LHCN-M2 (cell line): ENCODE data around the gene OR52A5. TPM values are rescaled to one million over a fixed set of nuclear protein-coding genes. Genes with fewer than 3 reads are reported as not detected.

Source experiments
- DNase-seq: peaks from one replicate; pipeline ENCODE4 v3.0.0-alpha.2; 2012; ENCODE audit warnings: low read depth
- total RNA-seq: library from RNA; depleted of rRNA; stranded (reverse); fragments of >200 nt; gene quantifications from 2 replicates; pipeline ENCODE4 v1.2.3, GENCODE V29; 2014; rRNA removed

Gene OR52A5
- total RNA-seq, 1 experiment from 2014 or later = not detected

GRCh38 chr11:5117588-5117987 lies 20.6 kb downstream of the OR52A5 start:
- no peak for DNase-seq

- no peak for DNase-seq
Observed at GRCh38 chr11:5115339-5115738, 22.8 kb downstream of the OR52A5 start.

GRCh38 chr11:5107285-5107684 lies 30.9 kb downstream of the OR52A5 start:
- no peak for DNase-seq

- no peak for DNase-seq
Observed at GRCh38 chr11:5103066-5103465, 35.1 kb downstream of the OR52A5 start.

GRCh38 chr11:5102246-5102645 lies 35.9 kb downstream of the OR52A5 start:
- no peak for DNase-seq

GRCh38 chr11:5096011-5096410 lies 42.1 kb downstream of the OR52A5 start:
- no peak for DNase-seq

- DNase-seq = no peak
Observed at GRCh38 chr11:5092821-5093585, 45.2 kb downstream of the OR52A5 start.

- no peak for DNase-seq
Observed at GRCh38 chr11:5090668-5091067, 47.5 kb downstream of the OR52A5 start.

GRCh38 chr11:5088556-5088955 lies 49.6 kb downstream of the OR52A5 start:
- DNase-seq = no peak

- DNase-seq = no peak
Observed at GRCh38 chr11:5083602-5084001, 54.6 kb downstream of the OR52A5 start.

- no peak for DNase-seq
Observed at GRCh38 chr11:5081405-5081804, 56.8 kb downstream of the OR52A5 start.

Other genes with a start within 250 kb of the OR52A5 start
- not detected in 2 replicates for gene OR51A7, start 234.6 kb downstream of the OR52A5 start, total RNA-seq
- not detected in 2 replicates for gene OR51G2, start 219.0 kb downstream of the OR52A5 start, total RNA-seq
- not detected in 2 replicates for gene OR51G1, start 214.0 kb downstream of the OR52A5 start, total RNA-seq
- gene OR51A4, start 190.8 kb downstream of the OR52A5 start, total RNA-seq = not detected in 2 replicates
- not detected in 2 replicates for gene OR51A2, start 182.6 kb downstream of the OR52A5 start, total RNA-seq
- gene OR51L1, start 143.5 kb downstream of the OR52A5 start, total RNA-seq = not detected in 2 replicates
- not detected in 2 replicates for gene OR52J3, start 91.8 kb downstream of the OR52A5 start, total RNA-seq
- gene OR52E2, start 78.7 kb downstream of the OR52A5 start, total RNA-seq = not detected in 2 replicates
- gene OR52E1, start 68.8 kb downstream of the OR52A5 start, total RNA-seq = not detected in 2 replicates
- gene OR52A1, start 16.4 kb upstream of the OR52A5 start, total RNA-seq = not detected in 2 replicates
- not detected in 2 replicates for gene OR51V1, start 62.3 kb upstream of the OR52A5 start, total RNA-seq
- gene HBB, start 88.7 kb upstream of the OR52A5 start, total RNA-seq = not detected in 2 replicates
- not detected in 2 replicates for gene HBD, start 96.1 kb upstream of the OR52A5 start, total RNA-seq
- gene HBG1, start 111.5 kb upstream of the OR52A5 start, total RNA-seq = not detected in 2 replicates
- not detected in 2 replicates for gene HBG2, start 116.4 kb upstream of the OR52A5 start, total RNA-seq
- not detected in 2 replicates for gene HBE1, start 131.6 kb upstream of the OR52A5 start, total RNA-seq
- gene OR51B4, start 163.6 kb upstream of the OR52A5 start, total RNA-seq = not detected in 2 replicates
- gene OR51B2, start 185.9 kb upstream of the OR52A5 start, total RNA-seq = not detected in 2 replicates
- not detected in 2 replicates for gene OR51B5, start 205.2 kb upstream of the OR52A5 start, total RNA-seq
- gene OR51B6, start 213.2 kb upstream of the OR52A5 start, total RNA-seq = not detected in 2 replicates
- gene OR51M1, start 245.5 kb upstream of the OR52A5 start, total RNA-seq = not detected in 2 replicates